Neutrophil (primary cell): ENCODE data around the gene THNSL1.
A peak's percentile ranks its signal among the peaks of the same experiment; 100 is the strongest.
"Not testable (repeated sequence)": the region's sequence is repeated elsewhere in the genome, so short reads cannot be mapped to it uniquely, and the experiment has no call there.

ENCODE experiments used
- H3K27ac ChIP-seq: fragments of 200-600 bp; sonication (generic); 2 replicates; pipeline ENCODE4 v1.5.1; 2016; ENCODE audit warnings: mild to moderate bottlenecking, moderate library complexity
- H3K27me3 ChIP-seq: fragments of 200-600 bp; sonication (generic); 2 replicates; pipeline ENCODE4 v1.6.0; 2016; ENCODE audit warnings: mild to moderate bottlenecking
- H3K36me3 ChIP-seq: fragments of 200-600 bp; sonication (generic); 2 replicates; pipeline ENCODE4 v1.5.1; 2017
- H3K4me1 ChIP-seq, 2 experiments: fragments of 200-600 bp in 1 of 2; sonication (generic) in 1 of 2; 1 replicate in 1 of 2; 2 replicates in 1 of 2; pipeline versions ENCODE4 v1.5.1 to v1.6.1; 2013 to 2016; ENCODE audit warnings: low read depth in 1 of 2, low read length in 1 of 2, mild to moderate bottlenecking in 1 of 2, moderate library complexity in 1 of 2; ENCODE audit not compliant: control insufficient read depth in 1 of 2, insufficient read depth in 1 of 2
- H3K4me3 ChIP-seq, 2 experiments: fragments of 200-600 bp in 1 of 2; sonication (generic) in 1 of 2; 1 replicate in 1 of 2; 2 replicates in 1 of 2; pipeline ENCODE4 v1.5.1; 2013 to 2016; ENCODE audit warnings: low read depth in 1 of 2, low read length in 1 of 2, mild to moderate bottlenecking in 1 of 2, moderate library complexity in 1 of 2
- H3K9me3 ChIP-seq: fragments of 200-600 bp; sonication (generic); 2 replicates; pipeline ENCODE4 v1.5.1; 2016
- CTCF ChIP-seq: fragments of 200-600 bp; sonication (generic); IDR thresholded peaks from 2 replicates; pipeline ENCODE4 v1.5.1; 2016; ENCODE audit warnings: antibody characterized with exemption

The THNSL1 gene

GRCh38 chr10:25016376-25017153 lies at the start of gene THNSL1:
Gene THNSL1 (plus strand): TSS chr10:25016612. CDS start chr10:25023224, 6,612 bp downstream.
- Histone ChIP-seq H3K4me3 (peak within 1 kb of the TSS; percentile 54 to 65), H3K27ac (peak within 1 kb of the TSS; percentile 48), H3K4me1 (peaks cover 18 to 22% of the 10 kb centered on the region in 2 experiments), H3K9me3 (no peaks in the 10 kb centered on the region), H3K36me3 (no peaks in the 10 kb centered on the region), H3K27me3 (no peaks in the 10 kb centered on the region)
- no peak for TF ChIP-seq CTCF

- H3K27me3 ChIP-seq: no peaks in the 10 kb centered on the region
- H3K4me1 ChIP-seq: no peaks in the 10 kb centered on the region
- no peaks in the 10 kb centered on the region for H3K36me3 ChIP-seq
- no peak overlapping the region for H3K4me3 ChIP-seq
- no peak for TF ChIP-seq CTCF
- no peaks in the 10 kb centered on the region for H3K9me3 ChIP-seq
- H3K27ac ChIP-seq: no peak overlapping the region
Observed at GRCh38 chr10:24966962-24967481, 49.4 kb upstream of the THNSL1 start.

GRCh38 chr10:24968349-24968748 lies 48.1 kb upstream of the THNSL1 start:
- Histone ChIP-seq H3K36me3 (no peaks in the 10 kb centered on the region), H3K27me3 (no peaks in the 10 kb centered on the region), H3K27ac (no peak overlapping the region), H3K4me3 (no peak overlapping the region), H3K9me3 (no peaks in the 10 kb centered on the region), H3K4me1 (no peaks in the 10 kb centered on the region)
- TF ChIP-seq CTCF: no peak

GRCh38 chr10:24968951-24969350 lies 47.5 kb upstream of the THNSL1 start:
- not testable (repeated sequence) for H3K4me1 ChIP-seq, H3K4me3 ChIP-seq, H3K36me3 ChIP-seq, H3K9me3 ChIP-seq, H3K27me3 ChIP-seq, H3K27ac ChIP-seq

- TF ChIP-seq CTCF: no peak
- H3K36me3 ChIP-seq: no peaks in the 10 kb centered on the region
- H3K27me3 ChIP-seq: no peaks in the 10 kb centered on the region
- no peaks in the 10 kb centered on the region for H3K9me3 ChIP-seq
- H3K27ac ChIP-seq: no peak overlapping the region
- no peaks in the 10 kb centered on the region for H3K4me1 ChIP-seq
- H3K4me3 ChIP-seq: no peak overlapping the region
Observed at GRCh38 chr10:24969841-24970281, 46.6 kb upstream of the THNSL1 start.

GRCh38 chr10:24971374-24971773 lies 45.0 kb upstream of the THNSL1 start:
- H3K4me3 ChIP-seq: no peak overlapping the region
- no peaks in the 10 kb centered on the region for H3K9me3 ChIP-seq
- TF ChIP-seq CTCF: no peak
- H3K4me1 ChIP-seq: no peaks in the 10 kb centered on the region
- no peaks in the 10 kb centered on the region for H3K36me3 ChIP-seq
- H3K27me3 ChIP-seq: no peaks in the 10 kb centered on the region
- H3K27ac ChIP-seq: no peak overlapping the region
